GM19467 (cell line): ENCODE results near the gene CATSPERB.
"Not testable (repeated sequence)": the region's sequence is repeated elsewhere in the genome, so short reads cannot be mapped to it uniquely, and the experiment has no call there.

ENCODE experiments used
- ATAC-seq: cut with Tn5 transposase; IDR thresholded peaks from one replicate; pipeline ENCODE4 v1.9.1; 2021; ENCODE audit warnings: mild to moderate bottlenecking, moderate library complexity; ENCODE audit not compliant: unreplicated experiment

The CATSPERB gene

GRCh38 chr14:91679273-91679672 is 52.6 kb downstream of the CATSPERB start:
- no peak for ATAC-seq

GRCh38 chr14:91677687-91678086 is 54.2 kb downstream of the CATSPERB start:
- not testable (repeated sequence) for ATAC-seq

DNA sequence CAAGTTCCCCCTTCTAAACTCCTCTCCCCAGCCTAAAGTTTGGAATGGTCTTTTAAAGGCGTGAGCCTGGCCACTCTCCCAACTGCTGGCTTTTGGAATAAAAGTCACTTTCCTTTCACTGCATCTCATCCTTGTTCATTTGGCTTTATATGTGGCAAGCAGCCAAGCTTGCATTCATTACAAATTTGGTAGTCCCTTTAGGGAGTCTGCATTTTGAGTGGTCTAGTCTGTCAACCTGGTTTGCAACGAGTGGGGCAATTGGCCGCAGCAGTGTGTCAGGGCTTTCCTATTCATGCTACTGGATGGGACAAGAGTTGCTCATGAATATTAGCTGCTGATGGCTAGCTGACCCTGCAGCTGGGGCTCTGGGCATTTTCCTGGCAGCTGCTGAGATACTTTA is 57.0 kb downstream of the CATSPERB start:
- ATAC-seq = no peak

GRCh38 chr14:91669867-91670266 is 62.0 kb downstream of the CATSPERB start:
- ATAC-seq = no peak

DNA sequence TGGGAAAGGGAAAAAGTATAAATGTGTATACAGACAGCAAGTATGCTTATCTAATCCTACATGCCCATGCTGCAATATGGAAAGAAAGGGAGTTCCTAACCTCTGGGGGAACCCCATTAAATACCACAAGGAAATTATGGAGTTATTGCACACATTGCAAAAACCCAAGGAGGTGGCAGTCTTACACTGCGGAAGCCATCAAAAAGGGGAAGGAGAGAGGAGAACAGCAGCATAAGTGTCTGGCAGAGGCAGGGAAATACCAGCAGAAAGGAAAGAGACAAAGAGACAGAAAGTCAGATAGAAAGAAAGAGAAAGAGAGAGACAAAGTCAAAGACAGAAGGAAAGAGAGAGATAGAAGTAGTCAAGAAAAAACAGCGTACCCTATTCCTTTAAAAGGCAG is 64.8 kb downstream of the CATSPERB start:
- not testable (repeated sequence) for ATAC-seq

DNA sequence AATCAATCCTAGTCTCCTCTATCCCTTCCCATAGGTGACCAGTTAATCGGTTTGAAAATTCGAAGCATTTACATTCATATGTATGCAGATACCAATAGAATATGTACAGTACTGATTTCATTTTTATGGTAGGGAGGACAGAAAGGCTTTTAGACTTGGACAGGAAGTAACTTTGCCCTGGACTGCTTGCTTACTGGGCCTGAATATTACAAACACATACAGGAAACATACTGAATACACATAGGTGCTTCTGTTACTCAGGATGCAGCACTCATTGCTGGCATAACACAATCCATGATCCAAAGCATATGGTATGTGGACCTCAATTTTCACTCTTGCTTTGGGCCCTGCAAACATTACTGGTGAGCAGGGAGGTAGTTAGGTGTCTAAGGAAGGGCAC is 71.1 kb downstream of the CATSPERB start:
- no peak for ATAC-seq

GRCh38 chr14:91654836-91655235 is 77.0 kb downstream of the CATSPERB start:
- no peak for ATAC-seq

GRCh38 chr14:91653451-91653850 is 78.4 kb downstream of the CATSPERB start:
- no peak for ATAC-seq

DNA sequence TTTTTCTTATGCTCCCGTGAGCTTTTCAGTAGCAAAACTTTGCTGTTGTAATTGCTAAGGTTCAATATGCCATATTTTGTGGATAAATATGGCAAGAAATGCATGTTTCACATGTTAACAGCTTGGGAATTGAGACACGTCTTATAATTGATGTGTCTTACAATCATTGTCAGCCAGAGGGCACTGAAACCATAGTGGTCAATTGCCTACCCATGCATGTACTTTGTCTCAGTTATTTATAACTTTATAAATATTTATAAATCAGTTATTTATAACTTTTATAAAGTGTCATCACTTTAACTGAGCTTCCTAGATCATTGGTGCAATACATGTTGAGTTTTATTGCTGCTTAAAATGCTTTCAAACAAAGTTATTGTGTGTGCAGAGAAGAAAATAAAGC is 82.0 kb downstream of the CATSPERB start:
- ATAC-seq = no peak

GRCh38 chr14:91647856-91648255 is 84.0 kb downstream of the CATSPERB start:
- ATAC-seq = no peak

DNA sequence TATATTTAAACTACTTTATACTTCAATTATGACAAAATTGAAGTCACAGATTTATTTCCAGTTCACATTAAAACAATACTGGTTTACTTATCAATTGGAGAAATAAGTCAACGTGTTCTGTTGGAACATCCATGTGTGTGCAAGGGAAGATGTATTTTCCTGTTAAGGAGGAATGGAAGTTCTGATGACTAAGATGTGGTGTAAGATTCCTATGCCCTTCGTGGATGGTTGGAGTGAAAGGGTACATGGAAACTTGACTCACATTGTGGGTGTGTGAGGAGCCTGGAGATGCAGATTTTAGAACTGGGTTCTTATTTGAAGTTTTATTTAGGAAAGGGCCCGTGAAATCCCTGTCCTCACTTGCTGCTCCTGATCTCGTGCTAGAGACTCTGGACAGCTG is 95.3 kb downstream of the CATSPERB start:
- ATAC-seq = no peak

DNA sequence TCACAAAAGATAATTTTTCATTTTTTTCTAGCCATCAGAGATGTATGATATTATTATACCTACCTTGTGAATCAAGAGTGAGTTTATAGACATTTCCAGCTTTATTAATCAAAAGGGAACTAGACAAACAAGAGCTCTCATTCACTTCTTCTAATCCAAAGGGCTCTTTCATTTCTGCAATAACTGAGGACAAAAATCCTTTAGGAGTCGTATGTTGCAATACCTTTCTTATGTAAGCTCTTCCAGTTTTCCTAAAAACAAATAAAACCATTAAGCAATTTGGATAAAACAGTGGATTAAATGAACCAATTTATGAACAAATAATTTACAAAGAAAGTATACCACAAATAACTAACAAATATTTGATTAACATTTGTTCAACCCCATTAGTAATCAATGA is 107.1 kb downstream of the CATSPERB start:
- ATAC-seq = no peak

- ATAC-seq = no peak
Measured at GRCh38 chr14:91614187-91614586, 117.7 kb downstream of the CATSPERB start.

- ATAC-seq = no peak
Measured at GRCh38 chr14:91613459-91614112, 118.3 kb downstream of the CATSPERB start.

GRCh38 chr14:91611528-91611927 is 120.4 kb downstream of the CATSPERB start:
- ATAC-seq = no peak

GRCh38 chr14:91609161-91609560 is 122.7 kb downstream of the CATSPERB start:
- no peak for ATAC-seq

GRCh38 chr14:91607322-91608047 is 124.4 kb downstream of the CATSPERB start:
- no peak for ATAC-seq

GRCh38 chr14:91606851-91607250 is 125.0 kb downstream of the CATSPERB start:
- no peak for ATAC-seq

GRCh38 chr14:91604611-91605010 is 127.3 kb downstream of the CATSPERB start:
- ATAC-seq = not testable (repeated sequence)

DNA sequence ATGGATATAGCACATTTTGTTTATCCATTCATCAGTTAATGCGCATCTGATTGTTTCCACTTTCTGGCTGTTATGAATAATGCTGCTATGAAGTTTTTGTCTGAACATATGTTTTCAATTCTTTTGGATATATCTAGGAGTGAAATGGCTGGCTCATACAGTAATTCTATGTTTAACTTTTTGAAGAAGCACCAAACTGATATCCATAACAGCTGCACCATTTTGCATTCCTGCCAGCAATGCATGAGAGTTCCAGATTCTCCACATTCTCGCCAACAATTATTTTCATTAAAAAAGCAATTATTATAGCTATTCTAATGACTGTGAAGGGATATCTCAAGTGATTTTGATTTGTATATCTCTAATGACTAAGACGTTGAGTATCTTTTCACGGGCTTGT is 131.9 kb downstream of the CATSPERB start:
- ATAC-seq = no peak

DNA sequence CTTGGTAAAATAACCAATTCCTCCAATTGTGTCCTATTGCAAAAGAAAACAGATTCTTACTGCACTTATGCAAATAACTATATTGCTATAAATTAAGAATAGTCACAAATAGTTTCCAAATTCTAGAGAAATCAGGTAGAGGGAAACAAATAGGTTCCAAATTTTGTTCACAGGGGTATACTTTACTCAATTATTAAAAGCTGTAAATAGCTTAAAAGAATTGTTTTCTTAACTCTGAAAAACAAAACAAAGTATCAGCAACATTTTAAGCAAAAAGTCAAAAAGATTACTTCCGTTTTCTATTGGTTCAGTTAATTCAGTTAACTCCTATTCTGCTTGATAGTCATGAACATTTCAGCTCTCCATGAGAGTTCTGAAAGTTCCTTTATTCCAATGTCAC is 136.2 kb downstream of the CATSPERB start:
- no peak for ATAC-seq

DNA sequence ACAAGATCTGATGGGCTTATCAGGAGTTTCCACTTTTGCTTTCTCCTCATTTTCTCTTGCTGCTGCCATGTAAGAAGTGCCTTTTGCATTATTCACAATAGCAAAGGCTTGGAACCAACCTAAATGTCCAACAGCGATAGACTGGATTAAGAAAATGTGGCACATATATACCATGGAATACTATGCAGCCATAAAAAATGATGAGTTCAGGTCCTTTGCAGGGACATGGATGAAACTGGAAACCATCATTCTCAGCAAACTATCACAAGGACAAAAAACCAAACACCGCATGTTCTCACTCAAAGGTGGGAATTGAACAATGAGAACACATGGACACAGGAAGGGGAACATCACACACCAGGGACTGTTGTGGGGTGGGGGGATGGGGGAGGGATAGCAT is 137.9 kb downstream of the CATSPERB start:
- not testable (repeated sequence) for ATAC-seq

DNA sequence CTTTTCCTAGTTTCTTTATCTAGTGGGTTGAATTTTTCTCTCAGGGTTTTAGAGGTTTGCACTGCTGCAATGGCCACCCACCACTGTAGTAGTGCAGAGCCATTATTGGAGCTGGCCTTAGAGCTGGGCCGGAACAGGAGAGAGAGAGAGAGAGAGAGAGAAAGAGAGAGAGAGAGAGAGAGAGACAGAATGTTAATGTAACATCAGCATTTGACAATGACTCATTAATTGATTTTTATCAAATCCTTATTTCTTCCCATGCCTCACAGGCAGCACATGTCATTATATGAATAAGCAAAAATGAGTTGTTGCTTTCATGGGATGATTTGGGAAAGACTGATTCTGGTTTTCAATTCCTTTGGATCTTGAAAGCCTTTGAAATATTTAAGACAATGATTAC is 145.5 kb downstream of the CATSPERB start:
- ATAC-seq = no peak
